ENCODE results near the gene C9orf153. TPM values are rescaled to one million over a fixed set of nuclear protein-coding genes. Genes with fewer than 3 reads are reported as not detected.

The C9orf153 gene
- total RNA-seq, 1 experiment from 2014 or later, result 0.17 TPM

DNA sequence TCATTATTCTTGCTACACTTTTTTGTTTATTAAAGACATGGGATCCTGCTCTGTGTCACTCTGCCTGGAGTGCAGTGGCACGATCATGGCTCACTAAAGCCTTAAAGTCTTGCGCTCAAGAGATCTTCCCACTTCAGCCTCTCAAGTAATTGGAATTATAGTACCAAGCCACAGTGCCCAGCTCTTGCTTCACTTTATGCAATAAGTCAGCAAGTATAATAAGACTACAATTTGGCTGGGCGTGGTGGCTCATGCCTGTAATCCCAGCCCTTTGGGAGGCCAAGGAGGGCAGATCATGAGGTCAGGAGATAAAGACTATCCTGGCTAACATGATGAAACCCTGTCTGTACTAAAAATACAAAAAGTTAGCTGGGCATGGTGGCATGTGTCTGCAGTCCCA is 5.9 kb downstream of the C9orf153 start:
- no peaks in the 10 kb centered on the region for H3K27me3 ChIP-seq (ENCODE audit: insufficient read depth, low read length)
- H2AK5ac ChIP-seq (ENCODE audit: insufficient read length, low read length), result no peak overlapping the region
- no peak overlapping the region for H3K18ac ChIP-seq (ENCODE audit: insufficient read length, low read depth, low read length)
- no peaks in the 10 kb centered on the region for H3K27me3 Mint-ChIP-seq (ENCODE audit: low read depth)
- no peak overlapping the region for H3K4me2 ChIP-seq (ENCODE audit: insufficient read depth, insufficient read length, low read length)
- H2BK15ac ChIP-seq (ENCODE audit: low read depth, low read length), result no peak overlapping the region
- no peak overlapping the region for H3K4me3 Mint-ChIP-seq
- H2AFZ ChIP-seq (ENCODE audit: low read length), result no peak overlapping the region
- H3K23ac ChIP-seq (ENCODE audit: insufficient read length, low read depth, low read length), result no peak overlapping the region
- H3K9me3 ChIP-seq (ENCODE audit: control insufficient read depth, low read depth, low read length), result peaks cover 9% of the 10 kb centered on the region
- peaks cover 10 to 12% (median 11%) of the 10 kb centered on the region in 3 experiments for H3K36me3 Mint-ChIP-seq (ENCODE audit: insufficient read depth in 1 of 3, low read depth in 3 of 3)
- H2BK120ac ChIP-seq (ENCODE audit: low read depth, low read length, poor library complexity, severe bottlenecking), result no peak overlapping the region
- DNase-seq, result no peak
- H3K27ac ChIP-seq (ENCODE audit: insufficient read length, low read depth, low read length), result no peak overlapping the region
- no peak overlapping the region for H3K56ac ChIP-seq (ENCODE audit: insufficient read length, low read depth, low read length)
- H3T11ph ChIP-seq (ENCODE audit: low read length), result no peak overlapping the region
- H3K23me2 ChIP-seq (ENCODE audit: insufficient read length, low read depth, low read length, poor library complexity, severe bottlenecking), result no peaks in the 10 kb centered on the region
- H3K27ac Mint-ChIP-seq, result no peak overlapping the region
- no peak overlapping the region for H3K9ac ChIP-seq (ENCODE audit: extremely low read depth, insufficient read length, low read length)
- H4K91ac ChIP-seq (ENCODE audit: insufficient read length, low read depth, low read length), result no peak overlapping the region
- H2BK5ac ChIP-seq (ENCODE audit: insufficient read length, low read length), result no peak overlapping the region
- TF ChIP-seq, protein P1, sequence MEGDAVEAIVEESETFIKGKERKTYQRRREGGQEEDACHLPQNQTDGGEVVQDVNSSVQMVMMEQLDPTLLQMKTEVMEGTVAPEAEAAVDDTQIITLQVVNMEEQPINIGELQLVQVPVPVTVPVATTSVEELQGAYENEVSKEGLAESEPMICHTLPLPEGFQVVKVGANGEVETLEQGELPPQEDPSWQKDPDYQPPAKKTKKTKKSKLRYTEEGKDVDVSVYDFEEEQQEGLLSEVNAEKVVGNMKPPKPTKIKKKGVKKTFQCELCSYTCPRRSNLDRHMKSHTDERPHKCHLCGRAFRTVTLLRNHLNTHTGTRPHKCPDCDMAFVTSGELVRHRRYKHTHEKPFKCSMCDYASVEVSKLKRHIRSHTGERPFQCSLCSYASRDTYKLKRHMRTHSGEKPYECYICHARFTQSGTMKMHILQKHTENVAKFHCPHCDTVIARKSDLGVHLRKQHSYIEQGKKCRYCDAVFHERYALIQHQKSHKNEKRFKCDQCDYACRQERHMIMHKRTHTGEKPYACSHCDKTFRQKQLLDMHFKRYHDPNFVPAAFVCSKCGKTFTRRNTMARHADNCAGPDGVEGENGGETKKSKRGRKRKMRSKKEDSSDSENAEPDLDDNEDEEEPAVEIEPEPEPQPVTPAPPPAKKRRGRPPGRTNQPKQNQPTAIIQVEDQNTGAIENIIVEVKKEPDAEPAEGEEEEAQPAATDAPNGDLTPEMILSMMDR (conservative IDR thresholded peaks at IDR 0.05), result no peak
- no peak overlapping the region for H3K14ac ChIP-seq (ENCODE audit: insufficient read depth, low read length)
- no peaks in the 10 kb centered on the region for H3K79me1 ChIP-seq (ENCODE audit: insufficient read depth, low read depth, low read length, poor library complexity, severe bottlenecking)
- H2BK20ac ChIP-seq (ENCODE audit: low read depth, low read length, poor library complexity, severe bottlenecking), result no peak overlapping the region
- no CpG with 5 or more reads among the region's 3 CpGs for WGBS (ENCODE audit: extremely low coverage, insufficient read length, low lambda C conversion rate)
- no peak overlapping the region for H4K5ac ChIP-seq (ENCODE audit: insufficient read length, low read depth, low read length)
- peaks cover 0 to 5% of the 10 kb centered on the region in 2 experiments; a peak in 1 of 4 replicates for H3K4me1 Mint-ChIP-seq
- no peak overlapping the region for H3K4ac ChIP-seq (ENCODE audit: low read depth, low read length)
- H4K8ac ChIP-seq (replicated peaks; ENCODE audit: insufficient read length, low read depth, low read length), result no peak overlapping the region
- no peak overlapping the region for H2BK12ac ChIP-seq (ENCODE audit: insufficient read length, low read depth, low read length)
- no peaks in the 10 kb centered on the region for H4K20me1 ChIP-seq (ENCODE audit: control insufficient read depth, insufficient read depth, insufficient read length)
- no peaks in the 10 kb centered on the region for H3K79me2 ChIP-seq (ENCODE audit: insufficient read depth, low read length)
- H3K9me3 Mint-ChIP-seq, result peaks cover 16 to 24% of the 10 kb centered on the region in 2 experiments
- H3K4me1 ChIP-seq (ENCODE audit: insufficient read depth, low read length), result no peaks in the 10 kb centered on the region

Data from H9 (cell line).